ENCODE measurements around the gene RAB14.

DNA sequence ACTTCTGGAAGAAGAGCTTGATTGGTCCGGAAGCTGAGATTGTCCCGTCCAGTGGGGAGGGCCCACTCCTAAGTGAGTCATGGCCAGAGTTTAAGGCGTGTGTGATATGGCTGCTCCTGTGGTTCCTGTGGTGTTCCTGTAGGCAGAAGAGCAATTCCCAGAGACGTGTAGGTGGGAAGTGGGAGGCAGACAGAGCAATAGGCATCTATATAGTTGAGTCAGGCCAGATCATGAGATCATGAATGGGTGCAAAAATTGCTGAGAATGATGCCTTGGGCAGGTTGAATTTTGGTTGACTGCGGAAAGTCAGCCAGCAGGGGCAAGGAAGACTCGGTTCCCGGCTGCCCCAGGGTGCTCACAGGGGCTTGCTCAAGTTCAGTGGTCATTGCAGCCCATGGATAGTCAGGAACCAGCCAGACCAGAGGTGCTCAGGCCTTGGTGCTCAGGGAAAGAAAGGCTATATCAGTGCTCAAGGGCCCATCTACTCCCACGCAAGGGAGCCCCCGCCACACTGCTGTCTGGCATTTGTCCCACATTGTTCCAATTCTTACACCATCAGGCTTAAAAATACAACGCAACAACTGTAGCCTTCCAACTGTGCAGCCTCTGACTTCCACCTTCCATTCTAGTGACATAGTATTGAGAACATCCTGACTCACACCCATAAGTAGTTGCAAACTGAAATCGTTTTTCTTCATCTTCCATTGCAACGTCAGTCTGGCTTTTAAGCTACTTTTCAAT lies 45.3 kb upstream of the RAB14 start:
- TF ChIP-seq, protein P1, sequence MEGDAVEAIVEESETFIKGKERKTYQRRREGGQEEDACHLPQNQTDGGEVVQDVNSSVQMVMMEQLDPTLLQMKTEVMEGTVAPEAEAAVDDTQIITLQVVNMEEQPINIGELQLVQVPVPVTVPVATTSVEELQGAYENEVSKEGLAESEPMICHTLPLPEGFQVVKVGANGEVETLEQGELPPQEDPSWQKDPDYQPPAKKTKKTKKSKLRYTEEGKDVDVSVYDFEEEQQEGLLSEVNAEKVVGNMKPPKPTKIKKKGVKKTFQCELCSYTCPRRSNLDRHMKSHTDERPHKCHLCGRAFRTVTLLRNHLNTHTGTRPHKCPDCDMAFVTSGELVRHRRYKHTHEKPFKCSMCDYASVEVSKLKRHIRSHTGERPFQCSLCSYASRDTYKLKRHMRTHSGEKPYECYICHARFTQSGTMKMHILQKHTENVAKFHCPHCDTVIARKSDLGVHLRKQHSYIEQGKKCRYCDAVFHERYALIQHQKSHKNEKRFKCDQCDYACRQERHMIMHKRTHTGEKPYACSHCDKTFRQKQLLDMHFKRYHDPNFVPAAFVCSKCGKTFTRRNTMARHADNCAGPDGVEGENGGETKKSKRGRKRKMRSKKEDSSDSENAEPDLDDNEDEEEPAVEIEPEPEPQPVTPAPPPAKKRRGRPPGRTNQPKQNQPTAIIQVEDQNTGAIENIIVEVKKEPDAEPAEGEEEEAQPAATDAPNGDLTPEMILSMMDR (IDR thresholded peaks at IDR 0.05) = no peak
- TF ChIP-seq EZH2 (IDR thresholded peaks at IDR 0.05; ENCODE audit: borderline replicate concordance, insufficient read depth, low read depth, low read length, poor library complexity, severe bottlenecking) = no peak
